GM10266 (cell line): ENCODE measurements around the gene TUBB4B.

ENCODE experiments used
- DNase-seq: peaks from one replicate; pipeline ENCODE4 v3.0.0; 2012; ENCODE audit errors: extremely low spot score
- TF ChIP-seq, protein P1 (sequence below): IDR thresholded peaks from 2 replicates; pipeline ENCODE4 v1.5.1; 2012; ENCODE audit warnings: mild to moderate bottlenecking, low read depth; ENCODE audit not compliant: control insufficient read depth, insufficient read depth; ENCODE audit errors: missing control alignments

TUBB4B gene

DNA sequence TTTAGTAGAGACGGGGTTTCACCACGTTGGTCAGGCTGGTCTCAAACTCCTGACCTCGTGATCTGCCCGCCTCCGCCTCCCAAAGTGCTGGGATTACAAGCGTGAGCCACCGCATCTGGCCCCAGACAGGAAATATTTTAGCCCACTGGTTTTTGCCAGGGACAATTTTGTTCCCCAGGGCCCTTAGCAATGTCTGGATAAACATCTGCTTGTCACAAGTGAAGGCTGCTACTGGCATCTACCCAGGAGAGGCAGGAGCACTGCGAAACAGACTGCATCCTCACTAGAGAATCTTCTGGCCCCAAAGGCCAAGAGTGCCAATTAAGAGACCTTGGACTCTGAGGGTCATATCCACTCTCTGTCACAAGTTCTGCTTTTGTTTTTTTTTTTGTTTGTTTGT is 38.1 kb upstream of the TUBB4B start:
- TF ChIP-seq, protein P1, sequence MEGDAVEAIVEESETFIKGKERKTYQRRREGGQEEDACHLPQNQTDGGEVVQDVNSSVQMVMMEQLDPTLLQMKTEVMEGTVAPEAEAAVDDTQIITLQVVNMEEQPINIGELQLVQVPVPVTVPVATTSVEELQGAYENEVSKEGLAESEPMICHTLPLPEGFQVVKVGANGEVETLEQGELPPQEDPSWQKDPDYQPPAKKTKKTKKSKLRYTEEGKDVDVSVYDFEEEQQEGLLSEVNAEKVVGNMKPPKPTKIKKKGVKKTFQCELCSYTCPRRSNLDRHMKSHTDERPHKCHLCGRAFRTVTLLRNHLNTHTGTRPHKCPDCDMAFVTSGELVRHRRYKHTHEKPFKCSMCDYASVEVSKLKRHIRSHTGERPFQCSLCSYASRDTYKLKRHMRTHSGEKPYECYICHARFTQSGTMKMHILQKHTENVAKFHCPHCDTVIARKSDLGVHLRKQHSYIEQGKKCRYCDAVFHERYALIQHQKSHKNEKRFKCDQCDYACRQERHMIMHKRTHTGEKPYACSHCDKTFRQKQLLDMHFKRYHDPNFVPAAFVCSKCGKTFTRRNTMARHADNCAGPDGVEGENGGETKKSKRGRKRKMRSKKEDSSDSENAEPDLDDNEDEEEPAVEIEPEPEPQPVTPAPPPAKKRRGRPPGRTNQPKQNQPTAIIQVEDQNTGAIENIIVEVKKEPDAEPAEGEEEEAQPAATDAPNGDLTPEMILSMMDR, result no peak
- DNase-seq, result no peak

DNA sequence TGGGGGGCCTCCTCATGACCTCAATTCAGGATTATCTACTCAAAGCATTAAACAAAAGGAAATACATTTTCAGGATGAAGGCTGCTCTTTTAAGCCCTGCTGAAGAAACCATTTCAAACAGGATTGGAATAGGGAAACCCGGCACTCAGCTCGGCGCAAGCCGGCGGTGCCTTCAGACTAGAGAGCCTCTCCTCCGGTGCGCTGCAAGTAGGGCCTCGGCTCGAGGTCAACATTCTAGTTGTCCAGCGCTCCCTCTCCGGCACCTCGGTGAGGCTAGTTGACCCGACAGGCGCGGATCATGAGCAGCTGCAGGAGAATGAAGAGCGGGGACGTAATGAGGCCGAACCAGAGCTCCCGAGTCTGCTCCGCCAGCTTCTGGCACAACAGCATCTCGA is 36.4 kb upstream of the TUBB4B start:
- TF ChIP-seq, protein P1, result no peak
- DNase-seq, result no peak

DNA sequence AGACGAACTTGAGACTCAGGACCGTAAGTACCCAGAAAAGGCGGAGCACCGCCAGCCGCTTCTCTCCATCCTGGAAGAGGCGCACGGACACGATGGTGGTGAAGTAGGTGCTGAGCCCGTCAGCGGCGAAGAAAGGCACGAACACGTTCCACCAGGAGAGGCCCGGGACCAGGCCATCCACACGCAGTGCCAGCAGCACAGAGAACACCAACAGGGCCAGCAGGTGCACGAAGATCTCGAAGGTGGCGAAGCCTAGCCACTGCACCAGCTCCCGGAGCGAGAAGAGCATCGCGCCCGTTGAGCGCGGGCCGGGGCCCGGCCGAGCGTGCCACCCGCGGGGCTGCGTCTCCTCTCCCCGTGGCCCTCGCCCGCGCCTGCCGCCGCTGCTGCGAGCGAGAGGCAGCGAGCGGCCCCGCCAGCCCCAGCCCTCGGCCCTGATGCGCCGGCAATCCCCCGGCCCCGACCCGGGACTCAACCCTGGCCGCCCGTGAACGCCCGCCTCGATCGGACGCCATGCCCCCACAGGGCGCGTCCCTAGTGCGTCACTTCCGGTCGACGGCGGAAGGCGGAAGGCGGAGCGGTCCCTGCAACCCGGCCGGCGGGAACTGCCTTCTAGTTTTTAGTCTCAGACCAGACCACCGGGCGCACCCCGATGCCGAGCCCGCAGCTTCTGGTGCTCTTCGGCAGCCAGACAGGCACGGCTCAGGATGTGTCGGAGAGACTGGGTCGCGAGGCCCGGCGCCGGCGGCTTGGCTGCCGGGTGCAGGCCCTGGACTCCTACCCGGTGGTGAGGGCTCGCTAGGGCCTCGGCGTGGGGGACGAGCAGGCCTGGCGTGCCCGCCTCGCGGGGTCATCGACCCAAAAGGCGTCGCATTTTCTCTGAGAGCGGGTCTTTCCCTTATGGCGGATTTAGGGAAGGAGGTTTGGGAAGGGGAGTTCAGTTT is 35.7 kb upstream of the TUBB4B start, which contains the start of the genes NDOR1 and TMEM203:
Gene NDOR1 (plus strand): TSS at position 575 of the 944 bp plus-strand sequence. CDS start 78 bp downstream, at position 653.
Gene TMEM203 (minus strand): TSS at position 523 of the 944 bp plus-strand sequence. CDS start 234 bp downstream, at position 289.
- TF ChIP-seq, protein P1, result no peak
- peak; percentile 98 for DNase-seq

DNA sequence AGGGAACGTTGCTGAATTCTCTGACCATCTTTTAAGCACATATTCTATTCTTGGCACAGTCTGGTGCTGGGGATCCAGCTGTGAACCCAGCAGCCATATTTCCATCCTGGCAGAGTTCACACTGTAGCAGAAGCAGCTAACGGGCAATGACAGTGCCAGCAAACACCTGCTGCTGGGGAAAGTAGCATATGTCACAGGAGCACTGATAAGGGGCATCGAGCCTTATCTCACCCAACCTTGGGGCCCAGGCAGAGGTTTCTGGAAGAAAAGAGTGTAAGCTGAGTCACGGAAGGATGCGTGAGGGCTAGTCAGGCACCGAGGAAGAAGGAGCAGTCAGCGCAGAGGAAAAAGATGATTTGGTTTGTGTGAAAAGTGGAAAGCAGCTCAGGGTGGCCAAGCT is 34.5 kb upstream of the TUBB4B start:
- TF ChIP-seq, protein P1, result no peak
- DNase-seq, result no peak

DNA sequence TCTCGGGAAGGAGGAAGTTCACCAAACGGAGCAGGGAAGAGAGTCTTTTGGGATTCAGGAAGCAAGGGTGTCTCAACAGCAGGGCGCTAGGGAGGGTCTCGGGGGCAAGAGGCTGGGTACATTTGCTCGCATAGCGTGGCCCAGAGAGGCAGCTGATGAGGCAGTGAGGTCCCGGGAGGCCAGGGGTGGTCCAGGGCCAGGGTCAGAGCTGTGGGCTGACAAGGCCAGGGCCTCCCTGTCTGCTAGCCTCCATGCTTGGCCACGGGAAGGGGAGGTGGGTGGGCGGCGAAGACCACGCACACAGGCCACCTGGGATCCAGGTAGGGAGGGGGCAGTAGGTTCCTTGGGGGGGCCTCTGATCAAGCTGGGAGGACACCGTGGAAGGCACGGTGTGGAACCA is 29.6 kb upstream of the TUBB4B start:
- no peak for DNase-seq
- TF ChIP-seq, protein P1, result no peak

DNA sequence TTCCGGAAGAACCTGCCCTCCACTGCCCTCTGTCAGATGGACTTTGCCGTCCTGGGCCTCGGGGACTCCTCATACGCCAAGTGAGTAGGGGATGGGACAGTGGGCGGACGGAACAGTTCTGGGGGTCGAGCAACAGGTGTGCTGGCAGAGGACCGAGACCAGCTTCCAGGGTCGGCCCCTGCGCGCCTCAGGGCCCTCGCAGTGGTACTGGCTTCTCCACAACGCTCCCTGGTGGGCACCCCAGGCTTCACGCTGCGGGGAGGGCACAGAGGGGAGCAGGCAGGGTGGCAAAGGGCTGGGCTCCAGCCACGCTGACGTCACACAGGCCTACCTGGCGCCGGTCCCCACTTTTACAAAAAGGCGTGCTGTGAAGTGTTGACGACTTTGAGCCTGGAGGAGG is 28.6 kb upstream of the TUBB4B start:
- TF ChIP-seq, protein P1, result no peak
- no peak for DNase-seq
